HG03558 (cell line): Measurements from ENCODE around the gene GLI1.
"Not testable (repeated sequence)": the region's sequence is repeated elsewhere in the genome, so short reads cannot be mapped to it uniquely, and the experiment has no call there.

ENCODE experiments used
- ATAC-seq: cut with Tn5 transposase; IDR thresholded peaks from one replicate; pipeline ENCODE4 v1.9.1; 2021; ENCODE audit warnings: moderate number of reproducible peaks; ENCODE audit not compliant: unreplicated experiment; ENCODE audit errors: extremely low read depth

GLI1 gene

GRCh38 chr12:57491393-57492280 is 32.1 kb downstream of the GLI1 start:
- ATAC-seq, result no peak

GRCh38 chr12:57495051-57495701 is 35.6 kb downstream of the GLI1 start:
- ATAC-seq, result not testable (repeated sequence)

GRCh38 chr12:57496822-57497221 is 37.2 kb downstream of the GLI1 start:
- ATAC-seq, result no peak

- no peak for ATAC-seq
Observed at GRCh38 chr12:57497223-57498131, 37.9 kb downstream of the GLI1 start.

GRCh38 chr12:57498132-57498502 is 38.5 kb downstream of the GLI1 start:
- ATAC-seq, result no peak

GRCh38 chr12:57498571-57498970 is 39.0 kb downstream of the GLI1 start:
- no peak for ATAC-seq

GRCh38 chr12:57500213-57500612 is 40.6 kb downstream of the GLI1 start:
- no peak for ATAC-seq

GRCh38 chr12:57502311-57502969 is 42.9 kb downstream of the GLI1 start:
- ATAC-seq, result not testable (repeated sequence)

- not testable (repeated sequence) for ATAC-seq
Observed at GRCh38 chr12:57506541-57506940, 47.0 kb downstream of the GLI1 start.

- ATAC-seq, result not testable (repeated sequence)
Observed at GRCh38 chr12:57507796-57508195, 48.2 kb downstream of the GLI1 start.

- no peak for ATAC-seq
Observed at GRCh38 chr12:57511161-57511560, 51.6 kb downstream of the GLI1 start.

- no peak for ATAC-seq
Observed at GRCh38 chr12:57511588-57512325, 52.2 kb downstream of the GLI1 start.

GRCh38 chr12:57512665-57513064 is 53.1 kb downstream of the GLI1 start:
- ATAC-seq, result no peak

- ATAC-seq, result no peak
Observed at GRCh38 chr12:57513266-57513665, 53.7 kb downstream of the GLI1 start.

- not testable (repeated sequence) for ATAC-seq
Observed at GRCh38 chr12:57513677-57514076, 54.1 kb downstream of the GLI1 start.

GRCh38 chr12:57514246-57514645 is 54.7 kb downstream of the GLI1 start:
- ATAC-seq, result not testable (repeated sequence)

- ATAC-seq, result no peak
Observed at GRCh38 chr12:57514720-57515407, 55.3 kb downstream of the GLI1 start.

- no peak for ATAC-seq
Observed at GRCh38 chr12:57515408-57515933, 55.9 kb downstream of the GLI1 start.
